ENCODE results near the gene HNRNPA1. TPM values are rescaled to one million over a fixed set of nuclear protein-coding genes. Genes with fewer than 3 reads are reported as not detected.

Gene HNRNPA1
- total RNA-seq, 1 experiment from 2014 or later: 3,193 TPM

- Histone ChIP-seq H3K9ac (ENCODE audit: extremely low read depth, insufficient read length, low read length) (peak overlapping the region; percentile 16), H4K5ac (ENCODE audit: insufficient read length, low read depth, low read length) (no peak overlapping the region), H3K56ac (ENCODE audit: insufficient read length, low read depth, low read length) (no peak overlapping the region), H2AFZ (ENCODE audit: low read length) (no peak overlapping the region), H2AK5ac (ENCODE audit: insufficient read length, low read length) (no peak overlapping the region), H3K4me2 (ENCODE audit: insufficient read depth, insufficient read length, low read length) (no peak overlapping the region), H4K8ac (replicated peaks; ENCODE audit: insufficient read length, low read depth, low read length) (no peak overlapping the region), H3T11ph (ENCODE audit: low read length) (peak overlapping the region; percentile 59), H2BK120ac (ENCODE audit: low read depth, low read length, poor library complexity, severe bottlenecking) (no peak overlapping the region), H3K14ac (ENCODE audit: insufficient read depth, low read length) (no peak overlapping the region), H4K91ac (ENCODE audit: insufficient read length, low read depth, low read length) (no peak overlapping the region), H3K4ac (ENCODE audit: low read depth, low read length) (no peak overlapping the region), H3K27ac (ENCODE audit: insufficient read length, low read depth, low read length) (no peak overlapping the region), H3K18ac (ENCODE audit: insufficient read length, low read depth, low read length) (no peak overlapping the region), H3K79me1 (ENCODE audit: insufficient read depth, low read depth, low read length, poor library complexity, severe bottlenecking) (no peaks in the 10 kb centered on the region), H2BK5ac (ENCODE audit: insufficient read length, low read length) (no peak overlapping the region), H2BK15ac (ENCODE audit: low read depth, low read length) (no peak overlapping the region), H3K27me3 (ENCODE audit: insufficient read depth, low read length) (no peaks in the 10 kb centered on the region), H3K79me2 (ENCODE audit: insufficient read depth, low read length) (no peaks in the 10 kb centered on the region; the same call in 1 of the 2 replicates), H2BK20ac (ENCODE audit: low read depth, low read length, poor library complexity, severe bottlenecking) (no peak overlapping the region), H3K4me1 (ENCODE audit: insufficient read depth, low read length) (peaks cover 16% of the 10 kb centered on the region; the same call in 1 of the 2 replicates), H3K9me3 (ENCODE audit: control insufficient read depth, low read depth, low read length) (no peaks in the 10 kb centered on the region), H3K23ac (ENCODE audit: insufficient read length, low read depth, low read length) (no peak overlapping the region), H3K23me2 (ENCODE audit: insufficient read length, low read depth, low read length, poor library complexity, severe bottlenecking) (peaks cover 3% of the 10 kb centered on the region), H4K20me1 (ENCODE audit: control insufficient read depth, insufficient read depth, insufficient read length) (no peaks in the 10 kb centered on the region), H2BK12ac (ENCODE audit: insufficient read length, low read depth, low read length) (no peak overlapping the region)
- Mint-ChIP-seq H3K4me1 (peaks cover 44 to 70% of the 10 kb centered on the region in 2 experiments), H3K9me3 (0 out of 5 replicates have a peak, but pooled peaks cover 0 to 5% of the 10 kb centered on the region in 2 experiments), H3K27ac (peak overlapping the region; percentile 81 to 95 (median 92)), H3K4me3 (peak overlapping the region in 1 of 2 experiments; percentile 22; a peak in 3 of 5 replicates), H3K36me3 (ENCODE audit: insufficient read depth in 1 of 3, low read depth in 3 of 3) (peaks cover 12 to 18% (median 14%) of the 10 kb centered on the region in 3 experiments), H3K27me3 (ENCODE audit: low read depth) (no peaks in the 10 kb centered on the region)
- no peak for TF ChIP-seq CTCF (conservative IDR thresholded peaks at IDR 0.05)
- WGBS (ENCODE audit: extremely low coverage, insufficient read length, low lambda C conversion rate): no CpG with 5 or more reads among the region's 5 CpGs
- DNase-seq: no peak
Measured at GRCh38 chr12:54261815-54262402, 18.6 kb upstream of the HNRNPA1 start.

All from H9 (cell line).